ENCODE data around the gene MAGI2. TPM values are rescaled to one million over a fixed set of nuclear protein-coding genes. Genes with fewer than 3 reads are reported as not detected.

The MAGI2 gene
- total RNA-seq, 4 donors from 2014 or later = 0.90 to 2.4 (median 0.99) TPM

DNA sequence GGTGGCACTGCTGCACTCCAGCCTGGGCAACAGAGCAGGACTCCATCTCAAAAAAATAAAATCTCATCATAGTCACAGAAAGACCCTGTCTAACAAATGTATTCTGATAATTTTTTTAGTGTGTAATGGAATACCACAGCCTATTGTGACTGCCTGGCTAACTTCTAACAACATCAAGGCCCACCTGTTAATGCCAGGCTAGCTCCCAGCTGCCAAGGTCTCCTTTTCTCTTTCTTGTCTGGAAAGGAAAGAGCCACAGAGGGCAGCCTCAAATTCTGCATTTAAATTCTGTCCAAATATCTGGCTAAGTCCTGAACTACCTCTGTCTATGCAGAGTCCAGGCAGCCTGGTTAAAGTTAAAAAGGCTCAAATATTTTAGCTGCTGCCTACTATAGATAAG, 700.9 kb downstream of the MAGI2 start:
- in situ Hi-C loops (cut with MboI; ENCODE audit: low sequenced_read_pairs in 4 of 4) = no loop called here

DNA sequence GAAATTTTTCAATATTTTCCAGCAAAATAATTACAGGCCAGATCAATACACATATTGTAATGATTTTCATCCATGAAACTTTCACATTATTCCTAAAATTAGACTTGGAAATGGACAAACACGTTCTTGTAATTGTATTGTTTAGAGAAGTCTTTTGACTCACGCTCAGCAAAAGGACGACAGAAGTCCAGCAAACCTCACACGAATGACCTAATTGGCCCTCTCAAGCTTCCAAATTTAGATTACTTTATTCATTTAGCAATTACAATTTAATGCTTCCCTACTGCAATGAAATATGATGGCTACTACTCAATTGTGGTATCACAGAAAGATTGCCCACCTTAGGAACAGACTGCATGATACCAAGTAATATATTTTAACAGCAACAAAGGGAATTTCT, 702.2 kb downstream of the MAGI2 start:
- no peak for DNase-seq
- peak in 1 of 2 donors; percentile 63 for ATAC-seq
- no peaks in the 10 kb centered on the region for H3K27me3 ChIP-seq
- peak overlapping the region in 1 of 4 donors; percentile 35 for H3K27ac ChIP-seq
- no peaks in the 10 kb centered on the region for H3K36me3 ChIP-seq
- no peak overlapping the region for H3K4me3 ChIP-seq
- TF ChIP-seq, protein P1, sequence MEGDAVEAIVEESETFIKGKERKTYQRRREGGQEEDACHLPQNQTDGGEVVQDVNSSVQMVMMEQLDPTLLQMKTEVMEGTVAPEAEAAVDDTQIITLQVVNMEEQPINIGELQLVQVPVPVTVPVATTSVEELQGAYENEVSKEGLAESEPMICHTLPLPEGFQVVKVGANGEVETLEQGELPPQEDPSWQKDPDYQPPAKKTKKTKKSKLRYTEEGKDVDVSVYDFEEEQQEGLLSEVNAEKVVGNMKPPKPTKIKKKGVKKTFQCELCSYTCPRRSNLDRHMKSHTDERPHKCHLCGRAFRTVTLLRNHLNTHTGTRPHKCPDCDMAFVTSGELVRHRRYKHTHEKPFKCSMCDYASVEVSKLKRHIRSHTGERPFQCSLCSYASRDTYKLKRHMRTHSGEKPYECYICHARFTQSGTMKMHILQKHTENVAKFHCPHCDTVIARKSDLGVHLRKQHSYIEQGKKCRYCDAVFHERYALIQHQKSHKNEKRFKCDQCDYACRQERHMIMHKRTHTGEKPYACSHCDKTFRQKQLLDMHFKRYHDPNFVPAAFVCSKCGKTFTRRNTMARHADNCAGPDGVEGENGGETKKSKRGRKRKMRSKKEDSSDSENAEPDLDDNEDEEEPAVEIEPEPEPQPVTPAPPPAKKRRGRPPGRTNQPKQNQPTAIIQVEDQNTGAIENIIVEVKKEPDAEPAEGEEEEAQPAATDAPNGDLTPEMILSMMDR (IDR thresholded peaks at IDR 0.05 in 4 of 5, conservative IDR thresholded peaks at IDR 0.05 in 1 of 5) = no peak
- no peak for TF ChIP-seq POLR2A (IDR thresholded peaks at IDR 0.05)
- H3K4me1 ChIP-seq = peaks cover 16 to 20% of the 10 kb centered on the region in 2 donors
- H3K9me3 ChIP-seq = no peaks in the 10 kb centered on the region
- in situ Hi-C loops (cut with MboI; ENCODE audit: low sequenced_read_pairs in 4 of 4) (no loop called here), intact Hi-C loops (cut with DNase I; ENCODE audit: low total_unique reads) (no loop called here)

More for the DNA sequence above, 700.9 kb downstream of the MAGI2 start:
- H3K27me3 ChIP-seq = no peaks in the 10 kb centered on the region
- H3K36me3 ChIP-seq = no peaks in the 10 kb centered on the region
- H3K4me1 ChIP-seq = peaks cover 10 to 18% of the 10 kb centered on the region in 2 donors
- ATAC-seq (no peak), DNase-seq (no peak)
- H3K27ac ChIP-seq = no peak overlapping the region
- H3K4me3 ChIP-seq = no peak overlapping the region
- intact Hi-C loops (cut with DNase I; ENCODE audit: low total_unique reads) = no loop called here
- no peaks in the 10 kb centered on the region for H3K9me3 ChIP-seq
- TF ChIP-seq, protein P1 (IDR thresholded peaks at IDR 0.05 in 4 of 5, conservative IDR thresholded peaks at IDR 0.05 in 1 of 5) = no peak
- no peak for TF ChIP-seq POLR2A (IDR thresholded peaks at IDR 0.05)

DNA sequence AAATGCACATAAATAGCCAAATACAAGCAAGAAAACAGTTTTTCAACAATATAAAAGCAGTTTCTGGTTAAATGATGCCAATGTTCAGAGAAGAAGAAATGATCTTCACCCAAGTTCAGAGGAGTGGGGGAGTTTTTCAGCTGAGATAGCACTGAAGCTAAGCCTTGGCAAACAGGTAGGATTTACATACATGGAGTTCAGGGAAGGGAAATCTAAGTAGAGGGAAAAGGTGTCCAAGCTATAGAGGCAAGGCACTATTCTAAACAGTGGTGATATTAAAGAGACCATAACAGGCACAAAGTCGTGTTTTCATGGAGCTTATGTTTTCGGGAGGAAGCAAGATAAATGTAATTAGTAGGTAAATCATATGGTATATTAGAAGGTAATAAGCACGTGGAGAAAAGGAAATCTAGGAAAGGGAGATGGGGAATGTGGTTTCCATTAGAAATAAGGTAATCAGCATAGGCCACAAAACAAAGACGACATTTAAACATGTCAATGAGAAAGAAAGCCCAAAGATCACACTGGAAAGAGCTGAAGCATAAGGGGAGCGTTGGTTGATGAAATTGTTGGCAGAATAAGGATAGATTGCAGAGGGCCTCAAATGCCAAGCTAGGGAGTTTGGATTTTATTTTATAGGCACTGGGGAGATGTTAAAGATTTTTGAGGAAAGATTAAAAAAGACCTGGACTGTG, 704.3 kb downstream of the MAGI2 start:
- ATAC-seq = no peak
- TF ChIP-seq, protein P1 (IDR thresholded peaks at IDR 0.05 in 4 of 5, conservative IDR thresholded peaks at IDR 0.05 in 1 of 5) = no peak
- TF ChIP-seq POLR2A (IDR thresholded peaks at IDR 0.05) = no peak
- H3K27me3 ChIP-seq = no peaks in the 10 kb centered on the region
- H3K27ac ChIP-seq = no peak overlapping the region
- in situ Hi-C loops (cut with MboI; ENCODE audit: low sequenced_read_pairs in 4 of 4) (no loop called here), intact Hi-C loops (cut with DNase I; ENCODE audit: low total_unique reads) (no loop called here)
- H3K9me3 ChIP-seq = no peaks in the 10 kb centered on the region
- no peaks in the 10 kb centered on the region for H3K36me3 ChIP-seq
- DNase-seq = no peak
- no peak overlapping the region for H3K4me3 ChIP-seq
- peaks cover 23 to 24% of the 10 kb centered on the region in 2 donors for H3K4me1 ChIP-seq

DNA sequence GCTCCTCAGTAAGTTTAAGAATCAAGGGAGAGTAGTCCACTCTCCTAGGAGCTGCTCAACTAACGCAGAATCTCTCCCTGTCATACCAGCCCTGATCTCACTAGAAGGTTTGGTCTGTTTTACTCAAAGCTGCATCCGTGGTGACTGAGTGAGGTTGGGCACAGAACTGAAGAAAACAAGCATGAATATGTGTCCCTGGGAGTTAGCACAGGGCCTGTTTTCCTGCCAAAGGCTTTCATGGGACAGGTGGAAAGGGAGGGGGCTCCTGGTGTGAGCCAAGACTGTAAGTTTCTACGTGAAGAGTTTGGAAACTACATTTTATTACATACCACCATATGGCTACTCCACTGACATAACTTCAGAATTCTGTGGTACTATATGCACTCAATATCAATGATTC, 705.9 kb downstream of the MAGI2 start:
- Histone ChIP-seq H3K4me3 (no peak overlapping the region), H3K27ac (no peak overlapping the region), H3K27me3 (no peaks in the 10 kb centered on the region), H3K9me3 (no peaks in the 10 kb centered on the region), H3K4me1 (peaks cover 22 to 23% of the 10 kb centered on the region in 2 donors), H3K36me3 (no peaks in the 10 kb centered on the region)
- intact Hi-C loops (cut with DNase I; ENCODE audit: low total_unique reads) = no loop called here
- ATAC-seq = no peak
- in situ Hi-C loops (cut with MboI; ENCODE audit: low sequenced_read_pairs in 4 of 4) = no loop called here
- no peak for DNase-seq
- no peak for TF ChIP-seq POLR2A (IDR thresholded peaks at IDR 0.05)
- TF ChIP-seq, protein P1 (IDR thresholded peaks at IDR 0.05 in 4 of 5, conservative IDR thresholded peaks at IDR 0.05 in 1 of 5) = no peak
